ENCODE measurements around the gene RPS14.
"Not testable (repeated sequence)": the region's sequence is repeated elsewhere in the genome, so short reads cannot be mapped to it uniquely, and the experiment has no call there.

Gene RPS14

GRCh38 chr5:150488519-150489359, 39.2 kb upstream of the RPS14 start:
- DNase-seq (ENCODE audit: low spot score in 2 of 2), result no peak
- Histone ChIP-seq H3K4me1 (peaks cover 4% of the 10 kb centered on the region; the same call in 1 of the 2 replicates), H3K36me3 (replicated peaks) (no peaks in the 10 kb centered on the region; the same call in 1 of the 2 replicates), H3K4me3 (no peak overlapping the region), H3K27me3 (ENCODE audit: low read depth) (no peaks in the 10 kb centered on the region), H3K9me3 (no peaks in the 10 kb centered on the region)
- in situ Hi-C loops (cut with MboI; ENCODE audit: low sequenced_read_pairs), result no loop called here

GRCh38 chr5:150487199-150488061, 37.9 kb upstream of the RPS14 start:
- in situ Hi-C loops (cut with MboI; ENCODE audit: low sequenced_read_pairs), result no loop called here
- H3K4me3 ChIP-seq, result peak overlapping the region; percentile 81
- no peaks in the 10 kb centered on the region for H3K9me3 ChIP-seq
- H3K27me3 ChIP-seq (ENCODE audit: low read depth), result no peaks in the 10 kb centered on the region
- H3K36me3 ChIP-seq (replicated peaks), result no peaks in the 10 kb centered on the region; the same call in 1 of the 2 replicates
- DNase-seq (ENCODE audit: low spot score in 2 of 2), result peak in 1 of 2 experiments; percentile 27
- peaks cover 4% of the 10 kb centered on the region; the same call in 1 of the 2 replicates for H3K4me1 ChIP-seq

GRCh38 chr5:150486402-150487198, 37.1 kb upstream of the RPS14 start:
- Histone ChIP-seq H3K4me3 (peak overlapping the region; percentile 81), H3K36me3 (replicated peaks) (no peaks in the 10 kb centered on the region; the same call in 1 of the 2 replicates), H3K4me1 (peaks cover 4% of the 10 kb centered on the region; the same call in 1 of the 2 replicates), H3K9me3 (no peaks in the 10 kb centered on the region), H3K27me3 (ENCODE audit: low read depth) (no peaks in the 10 kb centered on the region)
- in situ Hi-C loops (cut with MboI; ENCODE audit: low sequenced_read_pairs), result no loop called here
- peak; percentile 73 to 86 for DNase-seq (ENCODE audit: low spot score in 2 of 2)

- Histone ChIP-seq H3K9me3 (no peaks in the 10 kb centered on the region), H3K27me3 (ENCODE audit: low read depth) (no peaks in the 10 kb centered on the region), H3K4me3 (peak overlapping the region; percentile 81), H3K36me3 (replicated peaks) (no peaks in the 10 kb centered on the region; the same call in 1 of the 2 replicates), H3K4me1 (peaks cover 4% of the 10 kb centered on the region; the same call in 1 of the 2 replicates)
- in situ Hi-C loops (cut with MboI; ENCODE audit: low sequenced_read_pairs), result no loop called here
- peak; percentile 52 to 83 for DNase-seq (ENCODE audit: low spot score in 2 of 2)
Observed at GRCh38 chr5:150485693-150486401, 36.3 kb upstream of the RPS14 start.

- Histone ChIP-seq H3K4me3 (peak overlapping the region; percentile 81), H3K27me3 (ENCODE audit: low read depth) (no peaks in the 10 kb centered on the region), H3K36me3 (replicated peaks) (no peaks in the 10 kb centered on the region; the same call in 1 of the 2 replicates), H3K9me3 (no peaks in the 10 kb centered on the region), H3K4me1 (peaks cover 4% of the 10 kb centered on the region; the same call in 1 of the 2 replicates)
- in situ Hi-C loops (cut with MboI; ENCODE audit: low sequenced_read_pairs), result no loop called here
- peak in 1 of 2 experiments; percentile 14 for DNase-seq (ENCODE audit: low spot score in 2 of 2)
Observed at GRCh38 chr5:150484964-150485692, 35.6 kb upstream of the RPS14 start.

GRCh38 chr5:150481972-150482406, 32.5 kb upstream of the RPS14 start:
- DNase-seq (ENCODE audit: low spot score in 2 of 2), result no peak
- Histone ChIP-seq H3K4me1 (peaks cover 4% of the 10 kb centered on the region; the same call in 1 of the 2 replicates), H3K9me3 (no peaks in the 10 kb centered on the region), H3K27me3 (ENCODE audit: low read depth) (no peaks in the 10 kb centered on the region), H3K36me3 (replicated peaks) (no peaks in the 10 kb centered on the region), H3K4me3 (no peak overlapping the region)
- in situ Hi-C loops (cut with MboI; ENCODE audit: low sequenced_read_pairs), result no loop called here

- Histone ChIP-seq H3K4me1 (peaks cover 4% of the 10 kb centered on the region; the same call in 1 of the 2 replicates), H3K4me3 (no peak overlapping the region), H3K36me3 (replicated peaks) (no peaks in the 10 kb centered on the region), H3K27me3 (ENCODE audit: low read depth) (no peaks in the 10 kb centered on the region), H3K9me3 (no peaks in the 10 kb centered on the region)
- no peak for DNase-seq (ENCODE audit: low spot score in 2 of 2)
- in situ Hi-C loops (cut with MboI; ENCODE audit: low sequenced_read_pairs), result no loop called here
Observed at GRCh38 chr5:150481708-150481965, 32.1 kb upstream of the RPS14 start.

GRCh38 chr5:150479416-150479815, 29.9 kb upstream of the RPS14 start:
- H3K36me3 ChIP-seq (replicated peaks), result no peaks in the 10 kb centered on the region
- in situ Hi-C loops (cut with MboI; ENCODE audit: low sequenced_read_pairs), result no loop called here
- no peaks in the 10 kb centered on the region for H3K9me3 ChIP-seq
- no peak for DNase-seq (ENCODE audit: low spot score in 2 of 2)
- no peaks in the 10 kb centered on the region for H3K4me1 ChIP-seq
- no peaks in the 10 kb centered on the region for H3K27me3 ChIP-seq (ENCODE audit: low read depth)
- H3K4me3 ChIP-seq, result no peak overlapping the region

GRCh38 chr5:150476568-150476967, 27.0 kb upstream of the RPS14 start:
- H3K4me1 ChIP-seq; DNase-seq (ENCODE audit: low spot score in 2 of 2); H3K4me3 ChIP-seq; in situ Hi-C loops (cut with MboI; ENCODE audit: low sequenced_read_pairs); H3K36me3 ChIP-seq (replicated peaks); H3K27me3 ChIP-seq (ENCODE audit: low read depth); H3K9me3 ChIP-seq: not testable (repeated sequence)

- DNase-seq (ENCODE audit: low spot score in 2 of 2), result no peak
- Histone ChIP-seq H3K4me1 (no peaks in the 10 kb centered on the region), H3K27me3 (ENCODE audit: low read depth) (no peaks in the 10 kb centered on the region), H3K4me3 (no peak overlapping the region), H3K36me3 (replicated peaks) (no peaks in the 10 kb centered on the region), H3K9me3 (no peaks in the 10 kb centered on the region)
- in situ Hi-C loops (cut with MboI; ENCODE audit: low sequenced_read_pairs), result loop anchor here (25.0 kb wide), 2 partner anchors 188 to 613 kb away; partner anchors contain the start of genes MYOZ3 and TNIP1
Observed at GRCh38 chr5:150473673-150474358, 24.3 kb upstream of the RPS14 start.

GRCh38 chr5:150469718-150470469, 20.4 kb upstream of the RPS14 start:
- Histone ChIP-seq H3K4me1 (no peaks in the 10 kb centered on the region), H3K9me3 (no peaks in the 10 kb centered on the region), H3K27me3 (ENCODE audit: low read depth) (no peaks in the 10 kb centered on the region), H3K36me3 (replicated peaks) (no peaks in the 10 kb centered on the region), H3K4me3 (no peak overlapping the region)
- in situ Hi-C loops (cut with MboI; ENCODE audit: low sequenced_read_pairs), result loop anchor here (25.0 kb wide), 2 partner anchors 192 to 617 kb away; partner anchors contain the start of genes MYOZ3 and TNIP1
- DNase-seq (ENCODE audit: low spot score in 2 of 2), result no peak

All from HAP-1 (cell line).